DND-41 (cell line): Measurements from ENCODE around the gene CCDC144A.
"Not testable (repeated sequence)": the region's sequence is repeated elsewhere in the genome, so short reads cannot be mapped to it uniquely, and the experiment has no call there.

Experiments
- ATAC-seq: fragments of 200-7000 bp; cut with Tn5 transposase; 3 replicates; pipeline ENCODE4 v1.9.1; 2021; ENCODE audit warnings: low read depth; ENCODE audit not compliant: insufficient read depth
- DNase-seq: peaks from one replicate; pipeline ENCODE4 v3.0.0-alpha.2; 2020
- H2AFZ ChIP-seq: 2 replicates; pipeline ENCODE4 v1.6.0; 2012; ENCODE audit warnings: low read depth, low read length
- H3K27ac ChIP-seq: 2 replicates; pipeline ENCODE4 v1.5.1; 2012; ENCODE audit warnings: low read length, inconsistent platforms
- H3K27me3 ChIP-seq: fragments of 200-600 bp; sonication (generic); 2 replicates; pipeline ENCODE4 v1.6.0; 2012; ENCODE audit warnings: low read length, mild to moderate bottlenecking, inconsistent platforms; ENCODE audit not compliant: insufficient read depth, poor library complexity
- H3K36me3 ChIP-seq: 2 replicates; pipeline ENCODE4 v1.5.1; 2012; ENCODE audit warnings: low read length, inconsistent platforms; ENCODE audit not compliant: insufficient read depth
- H3K4me1 ChIP-seq: 2 replicates; pipeline ENCODE4 v1.5.1; 2012; ENCODE audit warnings: mild to moderate bottlenecking, low read length; ENCODE audit not compliant: insufficient read depth
- H3K4me2 ChIP-seq: 2 replicates; pipeline ENCODE4 v1.6.0; 2012; ENCODE audit warnings: mild to moderate bottlenecking, moderate library complexity, low read length, inconsistent platforms; ENCODE audit not compliant: insufficient read depth
- H3K4me3 ChIP-seq, 2 experiments: fragments of 200-600 bp in 1 of 2; shearing (Covaris generic) in 1 of 2; 2 replicates each; pipeline ENCODE4 v1.5.1; 2012 to 2016; ENCODE audit warnings: inconsistent platforms in 2 of 2, low read length in 2 of 2, mild to moderate bottlenecking in 2 of 2, low read depth in 1 of 2, moderate library complexity in 1 of 2
- H3K79me2 ChIP-seq: 2 replicates; pipeline ENCODE4 v1.6.0; 2012; ENCODE audit warnings: low read length, inconsistent platforms; ENCODE audit not compliant: insufficient read depth
- H3K9ac ChIP-seq: 2 replicates; pipeline ENCODE4 v1.6.0; 2012; ENCODE audit warnings: low read depth, mild to moderate bottlenecking, inconsistent platforms, low read length, moderate library complexity
- H3K9me3 ChIP-seq: 2 replicates; pipeline ENCODE4 v1.5.1; 2012; ENCODE audit warnings: low read length, moderate library complexity, mild to moderate bottlenecking, inconsistent platforms; ENCODE audit not compliant: insufficient read depth, severe bottlenecking
- H4K20me1 ChIP-seq: 2 replicates; pipeline ENCODE4 v1.6.0; 2012; ENCODE audit warnings: low read length; ENCODE audit not compliant: insufficient read depth
- EZH2 ChIP-seq: IDR thresholded peaks from 3 replicates; pipeline ENCODE4 v1.6.1; 2012; ENCODE audit warnings: borderline replicate concordance, low read depth, mild to moderate bottlenecking, moderate library complexity, low read length, inconsistent platforms; ENCODE audit not compliant: severe bottlenecking
- TF ChIP-seq, protein P1 (sequence below): IDR thresholded peaks from 2 replicates; pipeline ENCODE4 v1.5.1; 2012; ENCODE audit warnings: borderline replicate concordance, low read length, moderate library complexity, mild to moderate bottlenecking; ENCODE audit not compliant: poor library complexity, severe bottlenecking; ENCODE audit errors: extremely low read depth

Gene CCDC144A

GRCh38 chr17:16820979-16821543 lies 131.0 kb downstream of the CCDC144A start:
- H3K36me3 ChIP-seq = no peaks in the 10 kb centered on the region
- no peak overlapping the region for H3K4me2 ChIP-seq
- no peak overlapping the region for H2AFZ ChIP-seq
- no peak for ATAC-seq
- no peak for DNase-seq
- TF ChIP-seq, protein P1, sequence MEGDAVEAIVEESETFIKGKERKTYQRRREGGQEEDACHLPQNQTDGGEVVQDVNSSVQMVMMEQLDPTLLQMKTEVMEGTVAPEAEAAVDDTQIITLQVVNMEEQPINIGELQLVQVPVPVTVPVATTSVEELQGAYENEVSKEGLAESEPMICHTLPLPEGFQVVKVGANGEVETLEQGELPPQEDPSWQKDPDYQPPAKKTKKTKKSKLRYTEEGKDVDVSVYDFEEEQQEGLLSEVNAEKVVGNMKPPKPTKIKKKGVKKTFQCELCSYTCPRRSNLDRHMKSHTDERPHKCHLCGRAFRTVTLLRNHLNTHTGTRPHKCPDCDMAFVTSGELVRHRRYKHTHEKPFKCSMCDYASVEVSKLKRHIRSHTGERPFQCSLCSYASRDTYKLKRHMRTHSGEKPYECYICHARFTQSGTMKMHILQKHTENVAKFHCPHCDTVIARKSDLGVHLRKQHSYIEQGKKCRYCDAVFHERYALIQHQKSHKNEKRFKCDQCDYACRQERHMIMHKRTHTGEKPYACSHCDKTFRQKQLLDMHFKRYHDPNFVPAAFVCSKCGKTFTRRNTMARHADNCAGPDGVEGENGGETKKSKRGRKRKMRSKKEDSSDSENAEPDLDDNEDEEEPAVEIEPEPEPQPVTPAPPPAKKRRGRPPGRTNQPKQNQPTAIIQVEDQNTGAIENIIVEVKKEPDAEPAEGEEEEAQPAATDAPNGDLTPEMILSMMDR = no peak
- TF ChIP-seq EZH2 = no peak
- no peak overlapping the region for H3K27ac ChIP-seq
- H3K4me3 ChIP-seq = no peak overlapping the region
- H4K20me1 ChIP-seq = no peaks in the 10 kb centered on the region; the same call in 1 of the 2 replicates
- H3K4me1 ChIP-seq = no peaks in the 10 kb centered on the region
- no peaks in the 10 kb centered on the region for H3K27me3 ChIP-seq
- no peaks in the 10 kb centered on the region for H3K9me3 ChIP-seq
- H3K9ac ChIP-seq = no peak overlapping the region
- H3K79me2 ChIP-seq = no peaks in the 10 kb centered on the region

DNA sequence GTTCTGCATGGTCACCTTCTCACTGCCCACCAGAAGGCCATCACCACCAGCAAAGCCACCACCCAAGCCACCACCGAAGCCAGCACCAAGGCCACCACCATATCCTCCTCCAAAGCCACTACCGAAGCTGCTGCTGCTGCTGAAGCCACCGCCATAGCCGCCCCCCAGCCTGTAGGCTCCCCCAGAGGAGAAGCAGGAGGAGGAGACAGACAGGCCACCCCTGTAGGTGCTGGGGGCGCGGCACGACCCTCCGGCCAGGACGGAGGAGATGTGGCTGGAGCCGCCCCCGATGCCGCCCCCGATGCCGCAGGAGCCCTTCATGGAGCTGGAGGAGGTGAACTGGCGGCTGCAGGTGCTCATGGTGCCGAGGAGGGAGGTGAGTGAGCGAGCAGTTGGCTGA lies 132.1 kb downstream of the CCDC144A start:
- H3K4me3 ChIP-seq, H3K27me3 ChIP-seq, H3K4me2 ChIP-seq, H3K79me2 ChIP-seq, H4K20me1 ChIP-seq, DNase-seq, H3K36me3 ChIP-seq, H3K9me3 ChIP-seq, ATAC-seq, H2AFZ ChIP-seq, H3K4me1 ChIP-seq, H3K9ac ChIP-seq, H3K27ac ChIP-seq: not testable (repeated sequence)

GRCh38 chr17:16823768-16824406 lies 133.8 kb downstream of the CCDC144A start:
- DNase-seq, H4K20me1 ChIP-seq, H3K9ac ChIP-seq, H3K9me3 ChIP-seq, H3K27ac ChIP-seq, H3K4me3 ChIP-seq, H3K4me2 ChIP-seq, H3K27me3 ChIP-seq, H3K36me3 ChIP-seq, ATAC-seq, H3K79me2 ChIP-seq, H3K4me1 ChIP-seq, H2AFZ ChIP-seq: not testable (repeated sequence)
